H1 (cell line): ENCODE results near the gene C4B. TPM values are rescaled to one million over a fixed set of nuclear protein-coding genes. Genes with fewer than 3 reads are reported as not detected.

ENCODE experiments used
- NANOG ChIP-seq: IDR thresholded peaks from 2 replicates; pipeline ENCODE4 v1.6.1; 2011; ENCODE audit warnings: low read length, low read depth, mild to moderate bottlenecking, inconsistent platforms; ENCODE audit not compliant: insufficient read depth, poor library complexity, severe bottlenecking
- SP2 ChIP-seq: IDR thresholded peaks from 2 replicates; pipeline ENCODE4 v1.6.1; 2012; ENCODE audit warnings: mild to moderate bottlenecking, low read length, inconsistent platforms
- polyA plus RNA-seq, 7 experiments: library from polyadenylated mRNA; depleted of rRNA in 3 of 7; stranded (reverse) in 5 of 7; unstranded in 2 of 7; fragments of >200 nt in 5 of 7; fragments of 200-250 nt in 2 of 7; gene quantifications; 1 replicate in 5 of 7; 2 replicates in 1 of 7; 4 replicates in 1 of 7; pipeline versions ENCODE4 v1.2.1 to v1.2.3, GENCODE V29; 2011 to 2013; ENCODE audit warnings: missing spikeins in 2 of 7, mixed read lengths in 2 of 7
- total RNA-seq: library from RNA; stranded (reverse); fragmentation: NEBNext Ultra II Directional; extraction: Animal tissue kit (Norgen Biotek cat#: 25700); gene quantifications from 2 replicates; pipeline ENCODE4 v1.2.1, GENCODE V29; 2021
- TF ChIP-seq, protein P1 (sequence below): fragments of 300-600 bp; sonication (generic); IDR thresholded peaks from 2 replicates; pipeline ENCODE4 v1.7.1; 2012; ENCODE audit warnings: low read length, moderate library complexity, mild to moderate bottlenecking, inconsistent platforms; ENCODE audit not compliant: insufficient replicate concordance
- TF ChIP-seq, protein P2 (sequence below): IDR thresholded peaks from 2 replicates; pipeline ENCODE4 v1.6.1; 2011; ENCODE audit warnings: low read depth, mild to moderate bottlenecking, low read length; ENCODE audit not compliant: insufficient read depth
- TF ChIP-seq, protein P3 (sequence below): IDR thresholded peaks from 2 replicates; pipeline ENCODE4 v1.6.1; 2012; ENCODE audit warnings: inconsistent platforms

The C4B gene
- total and polyA plus RNA-seq, 2 of the 8 experiments (the other 6 are each of a cell fraction or from before 2014, with no cell fraction given): 0.74 to 3.5 TPM

DNA sequence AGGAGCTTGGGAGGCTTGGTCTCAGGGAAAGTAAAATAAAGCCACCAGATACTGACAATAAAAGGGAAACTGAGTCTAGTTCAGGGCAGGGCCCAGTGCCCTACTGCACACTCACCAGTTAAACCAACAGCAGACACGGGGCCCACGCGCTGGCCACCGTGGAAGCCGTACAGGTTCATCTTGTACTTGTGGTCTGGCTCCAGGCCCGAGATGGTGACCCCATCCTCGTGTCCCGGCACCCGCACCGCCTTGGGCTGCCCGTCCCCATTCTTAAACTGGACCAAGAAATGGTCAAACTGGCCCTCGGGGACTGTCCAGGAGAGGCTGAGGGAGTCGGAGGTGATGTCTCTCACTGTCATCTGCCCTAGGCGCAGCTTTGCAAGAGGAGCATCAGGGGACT lies 50.1 kb downstream of the C4B start (continued):
- TF ChIP-seq, protein P1, sequence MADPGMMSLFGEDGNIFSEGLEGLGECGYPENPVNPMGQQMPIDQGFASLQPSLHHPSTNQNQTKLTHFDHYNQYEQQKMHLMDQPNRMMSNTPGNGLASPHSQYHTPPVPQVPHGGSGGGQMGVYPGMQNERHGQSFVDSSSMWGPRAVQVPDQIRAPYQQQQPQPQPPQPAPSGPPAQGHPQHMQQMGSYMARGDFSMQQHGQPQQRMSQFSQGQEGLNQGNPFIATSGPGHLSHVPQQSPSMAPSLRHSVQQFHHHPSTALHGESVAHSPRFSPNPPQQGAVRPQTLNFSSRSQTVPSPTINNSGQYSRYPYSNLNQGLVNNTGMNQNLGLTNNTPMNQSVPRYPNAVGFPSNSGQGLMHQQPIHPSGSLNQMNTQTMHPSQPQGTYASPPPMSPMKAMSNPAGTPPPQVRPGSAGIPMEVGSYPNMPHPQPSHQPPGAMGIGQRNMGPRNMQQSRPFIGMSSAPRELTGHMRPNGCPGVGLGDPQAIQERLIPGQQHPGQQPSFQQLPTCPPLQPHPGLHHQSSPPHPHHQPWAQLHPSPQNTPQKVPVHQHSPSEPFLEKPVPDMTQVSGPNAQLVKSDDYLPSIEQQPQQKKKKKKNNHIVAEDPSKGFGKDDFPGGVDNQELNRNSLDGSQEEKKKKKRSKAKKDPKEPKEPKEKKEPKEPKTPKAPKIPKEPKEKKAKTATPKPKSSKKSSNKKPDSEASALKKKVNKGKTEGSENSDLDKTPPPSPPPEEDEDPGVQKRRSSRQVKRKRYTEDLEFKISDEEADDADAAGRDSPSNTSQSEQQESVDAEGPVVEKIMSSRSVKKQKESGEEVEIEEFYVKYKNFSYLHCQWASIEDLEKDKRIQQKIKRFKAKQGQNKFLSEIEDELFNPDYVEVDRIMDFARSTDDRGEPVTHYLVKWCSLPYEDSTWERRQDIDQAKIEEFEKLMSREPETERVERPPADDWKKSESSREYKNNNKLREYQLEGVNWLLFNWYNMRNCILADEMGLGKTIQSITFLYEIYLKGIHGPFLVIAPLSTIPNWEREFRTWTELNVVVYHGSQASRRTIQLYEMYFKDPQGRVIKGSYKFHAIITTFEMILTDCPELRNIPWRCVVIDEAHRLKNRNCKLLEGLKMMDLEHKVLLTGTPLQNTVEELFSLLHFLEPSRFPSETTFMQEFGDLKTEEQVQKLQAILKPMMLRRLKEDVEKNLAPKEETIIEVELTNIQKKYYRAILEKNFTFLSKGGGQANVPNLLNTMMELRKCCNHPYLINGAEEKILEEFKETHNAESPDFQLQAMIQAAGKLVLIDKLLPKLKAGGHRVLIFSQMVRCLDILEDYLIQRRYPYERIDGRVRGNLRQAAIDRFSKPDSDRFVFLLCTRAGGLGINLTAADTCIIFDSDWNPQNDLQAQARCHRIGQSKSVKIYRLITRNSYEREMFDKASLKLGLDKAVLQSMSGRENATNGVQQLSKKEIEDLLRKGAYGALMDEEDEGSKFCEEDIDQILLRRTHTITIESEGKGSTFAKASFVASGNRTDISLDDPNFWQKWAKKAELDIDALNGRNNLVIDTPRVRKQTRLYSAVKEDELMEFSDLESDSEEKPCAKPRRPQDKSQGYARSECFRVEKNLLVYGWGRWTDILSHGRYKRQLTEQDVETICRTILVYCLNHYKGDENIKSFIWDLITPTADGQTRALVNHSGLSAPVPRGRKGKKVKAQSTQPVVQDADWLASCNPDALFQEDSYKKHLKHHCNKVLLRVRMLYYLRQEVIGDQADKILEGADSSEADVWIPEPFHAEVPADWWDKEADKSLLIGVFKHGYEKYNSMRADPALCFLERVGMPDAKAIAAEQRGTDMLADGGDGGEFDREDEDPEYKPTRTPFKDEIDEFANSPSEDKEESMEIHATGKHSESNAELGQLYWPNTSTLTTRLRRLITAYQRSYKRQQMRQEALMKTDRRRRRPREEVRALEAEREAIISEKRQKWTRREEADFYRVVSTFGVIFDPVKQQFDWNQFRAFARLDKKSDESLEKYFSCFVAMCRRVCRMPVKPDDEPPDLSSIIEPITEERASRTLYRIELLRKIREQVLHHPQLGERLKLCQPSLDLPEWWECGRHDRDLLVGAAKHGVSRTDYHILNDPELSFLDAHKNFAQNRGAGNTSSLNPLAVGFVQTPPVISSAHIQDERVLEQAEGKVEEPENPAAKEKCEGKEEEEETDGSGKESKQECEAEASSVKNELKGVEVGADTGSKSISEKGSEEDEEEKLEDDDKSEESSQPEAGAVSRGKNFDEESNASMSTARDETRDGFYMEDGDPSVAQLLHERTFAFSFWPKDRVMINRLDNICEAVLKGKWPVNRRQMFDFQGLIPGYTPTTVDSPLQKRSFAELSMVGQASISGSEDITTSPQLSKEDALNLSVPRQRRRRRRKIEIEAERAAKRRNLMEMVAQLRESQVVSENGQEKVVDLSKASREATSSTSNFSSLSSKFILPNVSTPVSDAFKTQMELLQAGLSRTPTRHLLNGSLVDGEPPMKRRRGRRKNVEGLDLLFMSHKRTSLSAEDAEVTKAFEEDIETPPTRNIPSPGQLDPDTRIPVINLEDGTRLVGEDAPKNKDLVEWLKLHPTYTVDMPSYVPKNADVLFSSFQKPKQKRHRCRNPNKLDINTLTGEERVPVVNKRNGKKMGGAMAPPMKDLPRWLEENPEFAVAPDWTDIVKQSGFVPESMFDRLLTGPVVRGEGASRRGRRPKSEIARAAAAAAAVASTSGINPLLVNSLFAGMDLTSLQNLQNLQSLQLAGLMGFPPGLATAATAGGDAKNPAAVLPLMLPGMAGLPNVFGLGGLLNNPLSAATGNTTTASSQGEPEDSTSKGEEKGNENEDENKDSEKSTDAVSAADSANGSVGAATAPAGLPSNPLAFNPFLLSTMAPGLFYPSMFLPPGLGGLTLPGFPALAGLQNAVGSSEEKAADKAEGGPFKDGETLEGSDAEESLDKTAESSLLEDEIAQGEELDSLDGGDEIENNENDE: no peak
- TF ChIP-seq SP2 (no peak), NANOG (no peak)
- TF ChIP-seq, protein P2, sequence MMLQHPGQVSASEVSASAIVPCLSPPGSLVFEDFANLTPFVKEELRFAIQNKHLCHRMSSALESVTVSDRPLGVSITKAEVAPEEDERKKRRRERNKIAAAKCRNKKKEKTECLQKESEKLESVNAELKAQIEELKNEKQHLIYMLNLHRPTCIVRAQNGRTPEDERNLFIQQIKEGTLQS: no peak
- TF ChIP-seq, protein P3, sequence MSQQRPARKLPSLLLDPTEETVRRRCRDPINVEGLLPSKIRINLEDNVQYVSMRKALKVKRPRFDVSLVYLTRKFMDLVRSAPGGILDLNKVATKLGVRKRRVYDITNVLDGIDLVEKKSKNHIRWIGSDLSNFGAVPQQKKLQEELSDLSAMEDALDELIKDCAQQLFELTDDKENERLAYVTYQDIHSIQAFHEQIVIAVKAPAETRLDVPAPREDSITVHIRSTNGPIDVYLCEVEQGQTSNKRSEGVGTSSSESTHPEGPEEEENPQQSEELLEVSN: no peak
- TF ChIP-seq, all 59 proteins: peak for 0
